MM.1S (cell line): ENCODE measurements around the gene CARD8.
"Not testable (repeated sequence)": the region's sequence is repeated elsewhere in the genome, so short reads cannot be mapped to it uniquely, and the experiment has no call there.

Experiments
- DNase-seq: peaks from one replicate; pipeline ENCODE4 v3.0.0-alpha.2; 2015
- H2AFZ ChIP-seq: fragments of 300-600 bp; sonication (generic); 2 replicates; pipeline ENCODE4 v1.6.0; 2016; ENCODE audit warnings: antibody characterized with exemption, low read length
- H3F3A ChIP-seq: fragments of 300-600 bp; sonication (generic); 2 replicates; pipeline ENCODE4 v1.6.1; 2016; ENCODE audit warnings: mild to moderate bottlenecking, antibody characterized with exemption, low read length, moderate library complexity, mixed read lengths; ENCODE audit not compliant: insufficient read depth
- H3K27ac ChIP-seq: fragments of 300-600 bp; sonication (generic); 2 replicates; pipeline ENCODE4 v1.5.1; 2016; ENCODE audit warnings: mild to moderate bottlenecking, low read length
- H3K27me3 ChIP-seq: fragments of 300-600 bp; sonication (generic); replicated peaks from 2 replicates; pipeline ENCODE4 v1.6.0; 2016; ENCODE audit warnings: low read length; ENCODE audit not compliant: insufficient read depth
- H3K36me3 ChIP-seq: fragments of 300-600 bp; sonication (generic); replicated peaks from 2 replicates; pipeline ENCODE4 v1.6.1; 2016; ENCODE audit warnings: mild to moderate bottlenecking, low read length, mixed read lengths; ENCODE audit not compliant: insufficient read depth
- H3K4me1 ChIP-seq: fragments of 300-600 bp; sonication (generic); 2 replicates; pipeline ENCODE4 v1.6.1; 2016; ENCODE audit warnings: low read length, mixed read lengths
- H3K4me2 ChIP-seq: fragments of 300-600 bp; sonication (generic); 2 replicates; pipeline ENCODE4 v1.6.0; 2016; ENCODE audit warnings: low read depth, low read length
- H3K4me3 ChIP-seq: fragments of 300-600 bp; sonication (generic); 2 replicates; pipeline ENCODE4 v1.5.1; 2016; ENCODE audit warnings: low read length, mixed read lengths
- H3K79me2 ChIP-seq: fragments of 300-600 bp; sonication (generic); 2 replicates; pipeline ENCODE4 v1.6.1; 2016; ENCODE audit warnings: mixed run types, low read length, mixed read lengths
- H3K9ac ChIP-seq: fragments of 300-600 bp; sonication (generic); 2 replicates; pipeline ENCODE4 v1.6.1; 2016; ENCODE audit warnings: low read length, mixed read lengths
- H3K9me2 ChIP-seq: fragments of 300-600 bp; sonication (generic); replicated peaks from 2 replicates; pipeline ENCODE4 v1.6.1; 2016; ENCODE audit warnings: mild to moderate bottlenecking, low read length, mixed read lengths; ENCODE audit not compliant: insufficient read depth
- H3K9me3 ChIP-seq: fragments of 300-600 bp; sonication (generic); replicated peaks from 2 replicates; pipeline ENCODE4 v1.6.1; 2016; ENCODE audit warnings: mild to moderate bottlenecking, low read length, mixed read lengths; ENCODE audit not compliant: insufficient read depth
- H4K20me1 ChIP-seq: fragments of 300-600 bp; sonication (generic); 2 replicates; pipeline ENCODE4 v1.6.1; 2016; ENCODE audit warnings: mild to moderate bottlenecking, low read length, moderate library complexity, mixed read lengths; ENCODE audit not compliant: insufficient read depth
- CTCF ChIP-seq: fragments of 300-600 bp; sonication (generic); IDR thresholded peaks from 2 replicates; pipeline ENCODE4 v1.5.1; 2016; ENCODE audit warnings: antibody characterized with exemption, low read length, mixed read lengths
- EZH2 ChIP-seq: fragments of 300-600 bp; sonication (generic); optimal IDR thresholded peaks from 2 replicates; pipeline ENCODE3; 2017; ENCODE audit warnings: low read depth, mild to moderate bottlenecking, antibody characterized with exemption, low read length, mixed read lengths
- EZH2phosphoT487 ChIP-seq: fragments of 300-600 bp; sonication (generic); IDR thresholded peaks from 2 replicates; pipeline ENCODE4 v1.6.1; 2018; ENCODE audit warnings: antibody characterized with exemption, low read length

The CARD8 gene

DNA sequence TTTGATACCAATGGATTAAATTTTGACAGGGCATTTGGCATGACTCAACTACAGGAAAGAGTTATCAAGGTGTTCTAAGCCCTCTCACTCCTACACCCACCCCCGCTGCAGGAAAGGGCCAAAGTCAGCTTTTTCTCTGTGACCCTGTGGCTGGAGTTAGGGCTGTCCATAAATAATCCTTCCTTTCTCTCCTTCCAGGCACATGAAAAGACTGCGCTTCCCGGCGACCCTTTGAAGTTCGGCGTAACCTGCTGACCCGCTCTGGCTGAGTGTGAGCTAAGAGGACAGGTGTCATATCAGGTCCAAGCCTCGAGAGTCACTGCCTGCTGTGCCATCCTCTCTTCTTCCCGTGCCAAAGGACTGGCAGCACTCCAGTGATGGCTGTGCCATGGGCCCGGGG lies 39.7 kb upstream of the CARD8 start:
- Histone ChIP-seq H3K27me3 (peaks cover 59% of the 10 kb centered on the region), H3F3A (no peaks in the 10 kb centered on the region), H2AFZ (no peak overlapping the region), H3K9ac (no peak overlapping the region), H3K4me2 (no peak overlapping the region), H3K4me3 (no peak overlapping the region), H3K4me1 (no peaks in the 10 kb centered on the region), H3K79me2 (no peaks in the 10 kb centered on the region), H3K27ac (no peak overlapping the region), H3K9me2 (no peaks in the 10 kb centered on the region), H3K9me3 (no peaks in the 10 kb centered on the region), H3K36me3 (no peaks in the 10 kb centered on the region), H4K20me1 (no peaks in the 10 kb centered on the region)
- DNase-seq = no peak
- TF ChIP-seq EZH2phosphoT487 (no peak), EZH2 (no peak), CTCF (no peak)

- Histone ChIP-seq H2AFZ (no peak overlapping the region), H3K4me1 (no peaks in the 10 kb centered on the region), H3K36me3 (no peaks in the 10 kb centered on the region), H3K4me3 (no peak overlapping the region), H3K4me2 (no peak overlapping the region), H3K9me2 (no peaks in the 10 kb centered on the region), H3K9me3 (no peaks in the 10 kb centered on the region), H3K27ac (no peak overlapping the region), H3K27me3 (peaks cover 69% of the 10 kb centered on the region), H3F3A (no peaks in the 10 kb centered on the region), H3K9ac (no peak overlapping the region), H4K20me1 (no peaks in the 10 kb centered on the region), H3K79me2 (no peaks in the 10 kb centered on the region)
- no peak for DNase-seq
- TF ChIP-seq CTCF = no peak
- TF ChIP-seq EZH2phosphoT487 = no peak
- TF ChIP-seq EZH2 = no peak
Measured at GRCh38 chr19:48292798-48293197, 37.1 kb upstream of the CARD8 start.

- H4K20me1 ChIP-seq, H2AFZ ChIP-seq, H3K79me2 ChIP-seq, H3F3A ChIP-seq, H3K9ac ChIP-seq, H3K27ac ChIP-seq, H3K9me2 ChIP-seq, H3K36me3 ChIP-seq, H3K9me3 ChIP-seq, H3K4me1 ChIP-seq, DNase-seq: not testable (repeated sequence)
- Histone ChIP-seq H3K4me3 (peak overlapping the region; percentile 62; the same call in 1 of the 2 replicates), H3K4me2 (peak overlapping the region; percentile 98), H3K27me3 (peaks cover 70% of the 10 kb centered on the region)
Measured at GRCh38 chr19:48291489-48291815, 35.7 kb upstream of the CARD8 start.

DNA sequence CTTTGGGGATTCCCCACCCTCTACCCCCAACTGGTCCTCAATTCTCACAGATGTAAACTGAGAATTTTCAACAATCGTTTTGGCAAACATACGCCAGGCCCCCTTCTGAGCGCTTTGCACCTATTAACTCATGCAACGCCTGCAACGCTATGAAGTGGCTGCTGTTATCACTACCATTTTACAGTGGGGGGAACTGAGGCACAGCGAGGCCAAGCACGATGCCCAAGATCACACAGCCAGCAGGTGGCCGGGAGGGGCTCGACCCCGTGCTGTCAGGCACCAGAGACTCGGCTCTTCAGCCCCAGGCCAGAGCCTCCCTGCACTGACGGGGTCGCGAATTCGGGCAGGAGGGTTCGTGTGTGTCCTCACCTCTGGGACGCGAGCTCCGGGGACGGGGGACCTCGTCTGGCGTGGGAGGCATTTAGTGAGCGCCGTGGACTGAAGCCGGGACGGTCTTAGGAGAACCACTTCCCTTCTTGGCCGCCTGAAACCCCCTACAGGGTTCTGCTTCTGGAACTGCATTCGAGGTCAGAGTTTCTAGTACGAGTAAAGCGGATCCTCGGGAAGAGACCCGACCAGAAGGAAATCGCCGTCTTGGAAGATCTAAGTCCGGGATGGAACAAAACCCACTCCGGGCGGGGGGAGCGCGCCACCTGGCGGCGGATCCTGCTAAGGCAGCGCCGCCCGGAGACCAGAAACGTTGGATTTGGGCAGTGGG lies 35.2 kb upstream of the CARD8 start:
- Histone ChIP-seq H3K4me1 (no peaks in the 10 kb centered on the region), H3K9me2 (no peaks in the 10 kb centered on the region), H3K27me3 (peaks cover 73% of the 10 kb centered on the region), H3K79me2 (no peaks in the 10 kb centered on the region), H2AFZ (peak overlapping the region; percentile 90), H3K9ac (no peak overlapping the region), H3K27ac (no peak overlapping the region), H3K9me3 (no peaks in the 10 kb centered on the region), H4K20me1 (no peaks in the 10 kb centered on the region), H3F3A (no peaks in the 10 kb centered on the region), H3K4me2 (peak overlapping the region; percentile 98), H3K36me3 (no peaks in the 10 kb centered on the region), H3K4me3 (peak overlapping the region; percentile 62)
- TF ChIP-seq CTCF = peak; percentile 93
- no peak for TF ChIP-seq EZH2phosphoT487
- DNase-seq = peak; percentile 36
